Tibial artery (tissue), 4 donors: Measurements from ENCODE around the gene ARPP21.

ENCODE experiments used
- DNase-seq, 2 donors: peaks; one replicate each; pipeline ENCODE4 v3.0.0-alpha.2; 2019
- H3K27ac ChIP-seq, 2 donors: fragments of 200-600 bp; sonication (generic) in 1 of 2; 1 replicate in 1 of 2; 2 replicates in 1 of 2; pipeline ENCODE4 v1.5.1; 2018 to 2019; ENCODE audit warnings: mild to moderate bottlenecking in 1 of 2
- H3K27me3 ChIP-seq, 2 donors: fragments of 200-600 bp; sonication (generic) in 1 of 2; one replicate each; pipeline versions ENCODE4 v1.5.1 to v1.6.0; 2016 to 2019
- H3K36me3 ChIP-seq, 3 donors: fragments of 200-600 bp; sonication (generic) in 2 of 3; one replicate each; pipeline ENCODE4 v1.5.1; 2016 to 2019; ENCODE audit warnings: mild to moderate bottlenecking in 2 of 3
- H3K4me1 ChIP-seq, 4 donors: fragments of 200-600 bp; sonication (generic) in 2 of 4; 1 replicate in 3 of 4; 2 replicates in 1 of 4; pipeline ENCODE4 v1.5.1; 2016 to 2019
- H3K4me3 ChIP-seq, 2 donors: fragments of 200-600 bp; sonication (generic) in 1 of 2; 1 replicate in 1 of 2; 2 replicates in 1 of 2; pipeline ENCODE4 v1.5.1; 2018 to 2019; ENCODE audit warnings: mild to moderate bottlenecking in 2 of 2
- H3K9me3 ChIP-seq, 3 donors: fragments of 200-600 bp; sonication (generic) in 1 of 3; one replicate each; pipeline ENCODE4 v1.5.1; 2016 to 2019
- intact Hi-C: fragments of 100-400 bp; cut with DNase I; formaldehyde crosslinking; loops from one replicate; pipeline ENCODE4 v1.15.0; 2023; ENCODE audit warnings: low total_unique reads
- TF ChIP-seq, protein P1 (sequence below), 2 experiments: fragments of 200-600 bp in 1 of 2; fragments of 450-650 bp in 1 of 2; IDR thresholded peaks; one replicate each; pipeline ENCODE4 v1.5.1; 2017 to 2019; ENCODE audit warnings: antibody characterized with exemption in 2 of 2, mild to moderate bottlenecking in 1 of 2, moderate library complexity in 1 of 2

The ARPP21 gene

DNA sequence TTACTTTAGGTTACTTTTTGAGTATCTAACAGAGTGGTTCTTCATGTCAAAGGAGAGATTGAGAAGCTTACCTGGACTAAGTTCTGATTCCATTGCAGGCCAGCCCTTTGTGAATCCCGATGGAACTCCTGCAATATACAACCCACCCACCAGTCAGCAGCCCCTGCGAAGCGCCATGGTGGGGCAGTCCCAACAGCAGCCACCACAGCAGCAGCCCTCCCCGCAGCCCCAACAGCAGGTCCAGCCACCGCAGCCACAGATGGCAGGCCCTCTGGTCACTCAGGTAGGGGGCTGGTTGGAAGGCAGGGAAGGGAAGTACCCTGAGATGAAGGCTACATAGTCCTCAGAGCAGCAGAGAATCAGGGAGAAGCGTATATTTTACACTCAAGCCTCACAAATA, 97.8 kb downstream of the ARPP21 start:
- no peaks in the 10 kb centered on the region for H3K27me3 ChIP-seq
- no peaks in the 10 kb centered on the region for H3K4me1 ChIP-seq
- no peak for DNase-seq
- H3K4me3 ChIP-seq: no peak overlapping the region
- TF ChIP-seq, protein P1, sequence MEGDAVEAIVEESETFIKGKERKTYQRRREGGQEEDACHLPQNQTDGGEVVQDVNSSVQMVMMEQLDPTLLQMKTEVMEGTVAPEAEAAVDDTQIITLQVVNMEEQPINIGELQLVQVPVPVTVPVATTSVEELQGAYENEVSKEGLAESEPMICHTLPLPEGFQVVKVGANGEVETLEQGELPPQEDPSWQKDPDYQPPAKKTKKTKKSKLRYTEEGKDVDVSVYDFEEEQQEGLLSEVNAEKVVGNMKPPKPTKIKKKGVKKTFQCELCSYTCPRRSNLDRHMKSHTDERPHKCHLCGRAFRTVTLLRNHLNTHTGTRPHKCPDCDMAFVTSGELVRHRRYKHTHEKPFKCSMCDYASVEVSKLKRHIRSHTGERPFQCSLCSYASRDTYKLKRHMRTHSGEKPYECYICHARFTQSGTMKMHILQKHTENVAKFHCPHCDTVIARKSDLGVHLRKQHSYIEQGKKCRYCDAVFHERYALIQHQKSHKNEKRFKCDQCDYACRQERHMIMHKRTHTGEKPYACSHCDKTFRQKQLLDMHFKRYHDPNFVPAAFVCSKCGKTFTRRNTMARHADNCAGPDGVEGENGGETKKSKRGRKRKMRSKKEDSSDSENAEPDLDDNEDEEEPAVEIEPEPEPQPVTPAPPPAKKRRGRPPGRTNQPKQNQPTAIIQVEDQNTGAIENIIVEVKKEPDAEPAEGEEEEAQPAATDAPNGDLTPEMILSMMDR (IDR thresholded peaks at IDR 0.05): no peak
- H3K27ac ChIP-seq: no peak overlapping the region
- H3K9me3 ChIP-seq: no peaks in the 10 kb centered on the region
- H3K36me3 ChIP-seq: no peaks in the 10 kb centered on the region
- intact Hi-C loops: no loop called here

GRCh38 chr3:35737527-35737926, 98.2 kb downstream of the ARPP21 start:
- no peaks in the 10 kb centered on the region for H3K9me3 ChIP-seq
- no peak overlapping the region for H3K4me3 ChIP-seq
- DNase-seq: no peak
- intact Hi-C loops: no loop called here
- TF ChIP-seq, protein P1 (IDR thresholded peaks at IDR 0.05): no peak
- H3K36me3 ChIP-seq: no peaks in the 10 kb centered on the region
- H3K27me3 ChIP-seq: no peaks in the 10 kb centered on the region
- H3K27ac ChIP-seq: no peak overlapping the region
- H3K4me1 ChIP-seq: no peaks in the 10 kb centered on the region

GRCh38 chr3:35737934-35738706, 98.8 kb downstream of the ARPP21 start:
- Histone ChIP-seq H3K36me3 (no peaks in the 10 kb centered on the region), H3K9me3 (no peaks in the 10 kb centered on the region), H3K4me3 (no peak overlapping the region), H3K27ac (no peak overlapping the region), H3K27me3 (no peaks in the 10 kb centered on the region), H3K4me1 (no peaks in the 10 kb centered on the region)
- DNase-seq: no peak
- TF ChIP-seq, protein P1 (IDR thresholded peaks at IDR 0.05): no peak
- intact Hi-C loops: no loop called here

- Histone ChIP-seq H3K27ac (no peak overlapping the region), H3K27me3 (no peaks in the 10 kb centered on the region), H3K4me3 (no peak overlapping the region), H3K4me1 (no peaks in the 10 kb centered on the region), H3K9me3 (no peaks in the 10 kb centered on the region), H3K36me3 (no peaks in the 10 kb centered on the region)
- no peak for DNase-seq
- TF ChIP-seq, protein P1 (IDR thresholded peaks at IDR 0.05): no peak
- intact Hi-C loops: no loop called here
These were observed 100.0 kb downstream of the ARPP21 start for GRCh38 chr3:35739181-35739809.

- intact Hi-C loops: no loop called here
- no peak for DNase-seq
- TF ChIP-seq, protein P1 (IDR thresholded peaks at IDR 0.05): no peak
- Histone ChIP-seq H3K27ac (no peak overlapping the region), H3K9me3 (no peaks in the 10 kb centered on the region), H3K36me3 (no peaks in the 10 kb centered on the region), H3K4me1 (no peaks in the 10 kb centered on the region), H3K4me3 (no peak overlapping the region), H3K27me3 (no peaks in the 10 kb centered on the region)
These were observed 100.7 kb downstream of the ARPP21 start for GRCh38 chr3:35739964-35740527.
